IPS-18a (cell line): ENCODE results near the gene NOL4L.
A peak's percentile ranks its signal among the peaks of the same experiment; 100 is the strongest.
"Not testable (repeated sequence)": the region's sequence is repeated elsewhere in the genome, so short reads cannot be mapped to it uniquely, and the experiment has no call there.

ENCODE experiments used
- H3K27ac ChIP-seq: one replicate; pipeline ENCODE4 v1.5.1; 2013; ENCODE audit warnings: low read length
- H3K27me3 ChIP-seq: one replicate; pipeline ENCODE4 v1.6.1; 2013; ENCODE audit warnings: mild to moderate bottlenecking, low read length; ENCODE audit not compliant: control insufficient read depth, insufficient read depth
- H3K36me3 ChIP-seq: one replicate; pipeline ENCODE4 v1.6.1; 2013; ENCODE audit warnings: low read depth, low read length; ENCODE audit not compliant: control insufficient read depth
- H3K4me1 ChIP-seq: one replicate; pipeline ENCODE4 v1.6.1; 2013; ENCODE audit warnings: low read depth, low read length; ENCODE audit not compliant: control insufficient read depth
- H3K4me3 ChIP-seq: one replicate; pipeline ENCODE4 v1.5.1; 2013; ENCODE audit warnings: low read length
- H3K9ac ChIP-seq: one replicate; pipeline ENCODE4 v1.6.1; 2013; ENCODE audit warnings: mild to moderate bottlenecking, low read length, moderate library complexity
- H3K9me3 ChIP-seq: one replicate; pipeline ENCODE4 v1.6.1; 2013; ENCODE audit warnings: low read depth, low read length; ENCODE audit not compliant: control insufficient read depth

NOL4L gene

GRCh38 chr20:32496811-32497533 is 88.2 kb downstream of the NOL4L start:
- Histone ChIP-seq H3K4me3 (no peak overlapping the region), H3K36me3 (no peaks in the 10 kb centered on the region), H3K27ac (no peak overlapping the region), H3K27me3 (no peaks in the 10 kb centered on the region), H3K4me1 (peaks cover 11% of the 10 kb centered on the region), H3K9me3 (no peaks in the 10 kb centered on the region), H3K9ac (peak overlapping the region; percentile 21)

GRCh38 chr20:32495949-32496348 is 89.2 kb downstream of the NOL4L start:
- H3K4me3 ChIP-seq = no peak overlapping the region
- no peaks in the 10 kb centered on the region for H3K27me3 ChIP-seq
- H3K9ac ChIP-seq = no peak overlapping the region
- H3K4me1 ChIP-seq = peaks cover 11% of the 10 kb centered on the region
- H3K9me3 ChIP-seq = no peaks in the 10 kb centered on the region
- no peak overlapping the region for H3K27ac ChIP-seq
- H3K36me3 ChIP-seq = no peaks in the 10 kb centered on the region

- no peaks in the 10 kb centered on the region for H3K36me3 ChIP-seq
- H3K4me3 ChIP-seq = no peak overlapping the region
- H3K27ac ChIP-seq = no peak overlapping the region
- peaks cover 11% of the 10 kb centered on the region for H3K4me1 ChIP-seq
- no peaks in the 10 kb centered on the region for H3K27me3 ChIP-seq
- no peaks in the 10 kb centered on the region for H3K9me3 ChIP-seq
- H3K9ac ChIP-seq = no peak overlapping the region
Observed at GRCh38 chr20:32495217-32495565, 89.9 kb downstream of the NOL4L start.

- H3K27ac ChIP-seq = no peak overlapping the region
- H3K9me3 ChIP-seq = no peaks in the 10 kb centered on the region
- H3K4me1 ChIP-seq = peaks cover 11% of the 10 kb centered on the region
- H3K27me3 ChIP-seq = no peaks in the 10 kb centered on the region
- no peak overlapping the region for H3K9ac ChIP-seq
- no peak overlapping the region for H3K4me3 ChIP-seq
- H3K36me3 ChIP-seq = no peaks in the 10 kb centered on the region
Observed at GRCh38 chr20:32494483-32495216, 90.5 kb downstream of the NOL4L start.

GRCh38 chr20:32493356-32493755 is 91.8 kb downstream of the NOL4L start:
- Histone ChIP-seq H3K27ac (no peak overlapping the region), H3K27me3 (no peaks in the 10 kb centered on the region), H3K4me3 (no peak overlapping the region), H3K9ac (no peak overlapping the region), H3K9me3 (no peaks in the 10 kb centered on the region), H3K36me3 (no peaks in the 10 kb centered on the region), H3K4me1 (peaks cover 11% of the 10 kb centered on the region)

- not testable (repeated sequence) for H3K9ac ChIP-seq, H3K27ac ChIP-seq, H3K27me3 ChIP-seq, H3K36me3 ChIP-seq, H3K4me3 ChIP-seq, H3K4me1 ChIP-seq, H3K9me3 ChIP-seq
Observed at GRCh38 chr20:32491764-32492151, 93.4 kb downstream of the NOL4L start.

GRCh38 chr20:32490942-32491763 is 94.0 kb downstream of the NOL4L start:
- H3K9ac ChIP-seq = no peak overlapping the region
- no peaks in the 10 kb centered on the region for H3K4me1 ChIP-seq
- H3K4me3 ChIP-seq = no peak overlapping the region
- H3K36me3 ChIP-seq = no peaks in the 10 kb centered on the region
- H3K27ac ChIP-seq = no peak overlapping the region
- no peaks in the 10 kb centered on the region for H3K9me3 ChIP-seq
- peaks cover 2% of the 10 kb centered on the region for H3K27me3 ChIP-seq

GRCh38 chr20:32488066-32488838 is 96.9 kb downstream of the NOL4L start:
- peaks cover 10% of the 10 kb centered on the region for H3K27me3 ChIP-seq
- no peak overlapping the region for H3K9ac ChIP-seq
- no peak overlapping the region for H3K4me3 ChIP-seq
- no peaks in the 10 kb centered on the region for H3K36me3 ChIP-seq
- no peak overlapping the region for H3K27ac ChIP-seq
- no peaks in the 10 kb centered on the region for H3K4me1 ChIP-seq
- H3K9me3 ChIP-seq = no peaks in the 10 kb centered on the region

- Histone ChIP-seq H3K9ac (no peak overlapping the region), H3K27ac (no peak overlapping the region), H3K27me3 (peaks cover 10% of the 10 kb centered on the region), H3K4me1 (no peaks in the 10 kb centered on the region), H3K36me3 (no peaks in the 10 kb centered on the region), H3K9me3 (no peaks in the 10 kb centered on the region), H3K4me3 (no peak overlapping the region)
Observed at GRCh38 chr20:32487381-32487780, 97.8 kb downstream of the NOL4L start.

GRCh38 chr20:32485770-32486478 is 99.2 kb downstream of the NOL4L start:
- no peaks in the 10 kb centered on the region for H3K9me3 ChIP-seq
- peaks cover 10% of the 10 kb centered on the region for H3K27me3 ChIP-seq
- H3K36me3 ChIP-seq = no peaks in the 10 kb centered on the region
- peaks cover 7% of the 10 kb centered on the region for H3K4me1 ChIP-seq
- no peak overlapping the region for H3K4me3 ChIP-seq
- no peak overlapping the region for H3K27ac ChIP-seq
- no peak overlapping the region for H3K9ac ChIP-seq
